HL-60 (cell line): Measurements from ENCODE around the gene NBAS.
"Not testable (repeated sequence)": the region's sequence is repeated elsewhere in the genome, so short reads cannot be mapped to it uniquely, and the experiment has no call there.

ENCODE experiments used
- SPI1 ChIP-seq: IDR thresholded peaks from 2 replicates; pipeline ENCODE4 v1.6.1; 2012; ENCODE audit warnings: low read depth, mild to moderate bottlenecking, borderline replicate concordance
- TF ChIP-seq, protein P1 (sequence below): IDR thresholded peaks from one replicate; pipeline ENCODE4 v1.5.1; 2011; ENCODE audit warnings: low read length, control low read depth, inconsistent platforms; ENCODE audit not compliant: insufficient read depth

DNA sequence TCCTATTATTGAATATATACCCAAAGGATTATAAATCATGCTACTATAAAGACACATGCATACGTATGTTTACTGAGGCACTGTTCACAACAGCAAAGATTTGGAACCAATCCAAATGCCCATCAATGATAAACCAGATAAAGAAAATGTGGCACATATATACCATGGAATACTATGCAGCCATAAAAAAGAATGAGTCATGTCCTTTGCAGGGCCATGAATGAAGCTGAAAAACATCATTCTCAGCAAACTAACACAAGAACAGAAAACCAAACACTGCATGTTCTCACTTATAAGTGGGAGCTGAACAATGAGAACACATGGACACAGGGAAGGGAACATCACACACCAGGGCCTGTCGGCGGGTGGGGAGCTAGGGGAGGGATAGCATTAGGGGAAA, 310.2 kb downstream of the NBAS start:
- TF ChIP-seq SPI1, result not testable (repeated sequence)
- TF ChIP-seq, protein P1, sequence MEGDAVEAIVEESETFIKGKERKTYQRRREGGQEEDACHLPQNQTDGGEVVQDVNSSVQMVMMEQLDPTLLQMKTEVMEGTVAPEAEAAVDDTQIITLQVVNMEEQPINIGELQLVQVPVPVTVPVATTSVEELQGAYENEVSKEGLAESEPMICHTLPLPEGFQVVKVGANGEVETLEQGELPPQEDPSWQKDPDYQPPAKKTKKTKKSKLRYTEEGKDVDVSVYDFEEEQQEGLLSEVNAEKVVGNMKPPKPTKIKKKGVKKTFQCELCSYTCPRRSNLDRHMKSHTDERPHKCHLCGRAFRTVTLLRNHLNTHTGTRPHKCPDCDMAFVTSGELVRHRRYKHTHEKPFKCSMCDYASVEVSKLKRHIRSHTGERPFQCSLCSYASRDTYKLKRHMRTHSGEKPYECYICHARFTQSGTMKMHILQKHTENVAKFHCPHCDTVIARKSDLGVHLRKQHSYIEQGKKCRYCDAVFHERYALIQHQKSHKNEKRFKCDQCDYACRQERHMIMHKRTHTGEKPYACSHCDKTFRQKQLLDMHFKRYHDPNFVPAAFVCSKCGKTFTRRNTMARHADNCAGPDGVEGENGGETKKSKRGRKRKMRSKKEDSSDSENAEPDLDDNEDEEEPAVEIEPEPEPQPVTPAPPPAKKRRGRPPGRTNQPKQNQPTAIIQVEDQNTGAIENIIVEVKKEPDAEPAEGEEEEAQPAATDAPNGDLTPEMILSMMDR, result not testable (repeated sequence)
